Mesenchymal stem cell (in vitro differentiated cells and primary cell): ENCODE results near the gene IGF2R.

Experiments used
- DNase-seq: peaks from one replicate; pipeline ENCODE4 v3.0.0-alpha.2; 2013
- H2AFZ ChIP-seq: one replicate; pipeline ENCODE4 v1.6.1; 2013; ENCODE audit warnings: low read depth, mild to moderate bottlenecking, control low read depth, inconsistent platforms, low read length, moderate library complexity
- H2AK5ac ChIP-seq: 2 replicates; pipeline ENCODE4 v1.6.1; 2013; ENCODE audit warnings: low read length, moderate library complexity, mild to moderate bottlenecking, inconsistent platforms; ENCODE audit not compliant: severe bottlenecking
- H2BK120ac ChIP-seq: one replicate; pipeline ENCODE4 v1.6.1; 2013; ENCODE audit warnings: low read depth, mild to moderate bottlenecking, inconsistent platforms, low read length, moderate library complexity
- H2BK12ac ChIP-seq, 2 experiments: one replicate each; pipeline ENCODE4 v1.6.1; 2013; ENCODE audit warnings: inconsistent platforms in 2 of 2, low read length in 2 of 2, mild to moderate bottlenecking in 2 of 2, moderate library complexity in 2 of 2, control low read depth in 1 of 2
- H2BK15ac ChIP-seq: one replicate; pipeline ENCODE4 v1.6.1; 2013; ENCODE audit warnings: mild to moderate bottlenecking, low read depth, inconsistent platforms; ENCODE audit not compliant: poor library complexity, severe bottlenecking
- H2BK5ac ChIP-seq: 2 replicates; pipeline ENCODE4 v1.6.1; 2013; ENCODE audit warnings: low read depth, mild to moderate bottlenecking, low read length, control low read depth, inconsistent platforms; ENCODE audit not compliant: poor library complexity, severe bottlenecking
- H3K14ac ChIP-seq, 2 experiments: one replicate each; pipeline ENCODE4 v1.6.1; 2013; ENCODE audit warnings: inconsistent platforms in 2 of 2, low read length in 2 of 2, control low read depth in 1 of 2, mild to moderate bottlenecking in 1 of 2, moderate library complexity in 1 of 2
- H3K18ac ChIP-seq, 2 experiments: one replicate each; pipeline ENCODE4 v1.6.1; 2013; ENCODE audit warnings: inconsistent platforms in 2 of 2, low read length in 2 of 2, control low read depth in 1 of 2, low read depth in 1 of 2, mild to moderate bottlenecking in 1 of 2
- H3K23ac ChIP-seq, 2 experiments: one replicate each; pipeline ENCODE4 v1.6.1; 2013; ENCODE audit warnings: inconsistent platforms in 2 of 2, low read length in 2 of 2, mild to moderate bottlenecking in 2 of 2, moderate library complexity in 2 of 2, control low read depth in 1 of 2
- H3K27ac ChIP-seq: 2 replicates; pipeline ENCODE4 v1.5.1; 2013; ENCODE audit warnings: mild to moderate bottlenecking, moderate library complexity, low read length, control low read depth, inconsistent platforms; ENCODE audit not compliant: poor library complexity, severe bottlenecking
- H3K27me3 ChIP-seq, 2 experiments: 2 replicates each; pipeline versions ENCODE4 v1.6.1 to v1.7.0; 2013; ENCODE audit warnings: low read length in 2 of 2, mild to moderate bottlenecking in 2 of 2, moderate library complexity in 2 of 2, control low read depth in 1 of 2, inconsistent platforms in 1 of 2; ENCODE audit not compliant: control insufficient read depth in 1 of 2, insufficient read depth in 1 of 2
- H3K36me3 ChIP-seq, 2 experiments: 2 replicates each; pipeline versions ENCODE4 v1.6.1 to v1.7.0; 2013; ENCODE audit warnings: low read length in 2 of 2, control low read depth in 1 of 2, inconsistent platforms in 1 of 2, low read depth in 1 of 2, mild to moderate bottlenecking in 1 of 2; ENCODE audit not compliant: insufficient read depth in 2 of 2, control insufficient read depth in 1 of 2
- H3K4ac ChIP-seq, 2 experiments: one replicate each; pipeline ENCODE4 v1.6.1; 2013; ENCODE audit warnings: inconsistent platforms in 2 of 2, low read length in 2 of 2, mild to moderate bottlenecking in 2 of 2, moderate library complexity in 2 of 2, control low read depth in 1 of 2, low read depth in 1 of 2
- H3K4me1 ChIP-seq: 2 replicates; pipeline ENCODE4 v1.6.1; 2013; ENCODE audit warnings: low read depth, low read length, control low read depth; ENCODE audit not compliant: control insufficient read depth, insufficient read depth
- H3K4me2 ChIP-seq: 2 replicates; pipeline ENCODE4 v1.6.1; 2013; ENCODE audit warnings: low read length, mild to moderate bottlenecking, inconsistent platforms; ENCODE audit not compliant: poor library complexity, severe bottlenecking
- H3K4me3 ChIP-seq, 2 experiments: 2 replicates each; pipeline versions ENCODE4 v1.5.1 to v1.7.0; 2013; ENCODE audit warnings: low read length in 2 of 2, mild to moderate bottlenecking in 2 of 2, control low read depth in 1 of 2, low read depth in 1 of 2; ENCODE audit not compliant: insufficient read depth in 1 of 2
- H3K79me1 ChIP-seq: replicated peaks from 2 replicates; pipeline ENCODE4 v1.6.1; 2013; ENCODE audit warnings: mild to moderate bottlenecking, control low read depth, low read length, inconsistent platforms; ENCODE audit not compliant: poor library complexity, severe bottlenecking
- H3K9ac ChIP-seq: 2 replicates; pipeline ENCODE4 v1.7.0; 2013; ENCODE audit warnings: mild to moderate bottlenecking, low read length, moderate library complexity
- H3K9me3 ChIP-seq: 2 replicates; pipeline ENCODE4 v1.7.0; 2013; ENCODE audit warnings: mild to moderate bottlenecking, low read length; ENCODE audit not compliant: control insufficient read depth
- H4K8ac ChIP-seq: one replicate; pipeline ENCODE4 v1.6.1; 2013; ENCODE audit warnings: inconsistent platforms, mild to moderate bottlenecking, low read length, moderate library complexity
- H4K91ac ChIP-seq: one replicate; pipeline ENCODE4 v1.6.1; 2013; ENCODE audit warnings: mild to moderate bottlenecking, low read length, inconsistent platforms
- WGBS: methylation state at CpG from one replicate; pipeline ENCODE4 v1.1.7; 2013; ENCODE audit warnings: mixed read lengths; 5-methylcytosine and 5-hydroxymethylcytosine counted together

Gene IGF2R

GRCh38 chr6:160035693-160036330 is 66.9 kb downstream of the IGF2R start:
- WGBS: 96% methylated on average over 12 of the region's 12 CpGs
- Histone ChIP-seq H3K27me3 (no peaks in the 10 kb centered on the region), H3K14ac (no peak overlapping the region), H3K9me3 (no peaks in the 10 kb centered on the region), H2BK12ac (no peak overlapping the region), H3K23ac (no peak overlapping the region), H3K4ac (no peak overlapping the region), H2BK15ac (no peak overlapping the region), H2AFZ (no peak overlapping the region), H4K8ac (no peak overlapping the region), H4K91ac (no peak overlapping the region), H3K4me2 (no peak overlapping the region), H2AK5ac (no peak overlapping the region), H2BK5ac (no peak overlapping the region), H2BK120ac (no peak overlapping the region), H3K18ac (no peak overlapping the region), H3K9ac (peak overlapping the region; percentile 66), H3K27ac (no peak overlapping the region), H3K79me1 (peaks cover 52% of the 10 kb centered on the region), H3K4me1 (peaks cover 5% of the 10 kb centered on the region), H3K4me3 (peak overlapping the region in 1 of 2 experiments; percentile 34), H3K36me3 (peaks cover 44 to 70% of the 10 kb centered on the region in 2 experiments)
- no peak for DNase-seq

- H3K4ac ChIP-seq: no peak overlapping the region
- H3K4me3 ChIP-seq: peak overlapping the region in 1 of 2 experiments; percentile 34
- no peak overlapping the region for H3K18ac ChIP-seq
- no peaks in the 10 kb centered on the region for H3K27me3 ChIP-seq
- H3K36me3 ChIP-seq: peaks cover 49 to 71% of the 10 kb centered on the region in 2 experiments
- no peak overlapping the region for H3K14ac ChIP-seq
- H2BK120ac ChIP-seq: no peak overlapping the region
- no peak overlapping the region for H2BK5ac ChIP-seq
- no peak overlapping the region for H3K4me2 ChIP-seq
- no peak for DNase-seq
- no peak overlapping the region for H2BK12ac ChIP-seq
- H3K23ac ChIP-seq: no peak overlapping the region
- peaks cover 7% of the 10 kb centered on the region for H3K4me1 ChIP-seq
- H4K8ac ChIP-seq: no peak overlapping the region
- no peak overlapping the region for H3K27ac ChIP-seq
- peaks cover 53% of the 10 kb centered on the region for H3K79me1 ChIP-seq
- peak overlapping the region; percentile 66 for H3K9ac ChIP-seq
- H4K91ac ChIP-seq: no peak overlapping the region
- no peaks in the 10 kb centered on the region for H3K9me3 ChIP-seq
- WGBS: over 99% methylated on average over 5 of the region's 6 CpGs
- H2BK15ac ChIP-seq: no peak overlapping the region
- H2AK5ac ChIP-seq: no peak overlapping the region
- no peak overlapping the region for H2AFZ ChIP-seq
Measured at GRCh38 chr6:160036331-160036695, 67.4 kb downstream of the IGF2R start.

- no peak for DNase-seq
- H3K23ac ChIP-seq: no peak overlapping the region
- WGBS: 96% methylated on average over 4 of the region's 4 CpGs
- no peak overlapping the region for H3K14ac ChIP-seq
- H3K4me3 ChIP-seq: peak overlapping the region in 1 of 2 experiments; percentile 34
- peaks cover 49% of the 10 kb centered on the region for H3K79me1 ChIP-seq
- H2AFZ ChIP-seq: no peak overlapping the region
- H3K4me2 ChIP-seq: no peak overlapping the region
- no peak overlapping the region for H2BK15ac ChIP-seq
- no peak overlapping the region for H4K91ac ChIP-seq
- H4K8ac ChIP-seq: no peak overlapping the region
- no peaks in the 10 kb centered on the region for H3K27me3 ChIP-seq
- H3K18ac ChIP-seq: no peak overlapping the region
- H2BK5ac ChIP-seq: no peak overlapping the region
- H3K4me1 ChIP-seq: peaks cover 9% of the 10 kb centered on the region
- no peak overlapping the region for H2BK120ac ChIP-seq
- no peak overlapping the region for H2AK5ac ChIP-seq
- H2BK12ac ChIP-seq: no peak overlapping the region
- H3K36me3 ChIP-seq: peaks cover 49 to 70% of the 10 kb centered on the region in 2 experiments
- H3K27ac ChIP-seq: no peak overlapping the region
- no peaks in the 10 kb centered on the region for H3K9me3 ChIP-seq
- peak overlapping the region; percentile 75 for H3K9ac ChIP-seq
- no peak overlapping the region for H3K4ac ChIP-seq
Measured at GRCh38 chr6:160036790-160037206, 67.9 kb downstream of the IGF2R start.

- Histone ChIP-seq H4K8ac (no peak overlapping the region), H2BK12ac (no peak overlapping the region), H3K9ac (no peak overlapping the region)
Measured at GRCh38 chr6:160038479-160038878, 69.6 kb downstream of the IGF2R start.

More at GRCh38 chr6:160038479-160038878, 69.6 kb downstream of the IGF2R start:
- Histone ChIP-seq H3K36me3 (peaks cover 45 to 61% of the 10 kb centered on the region in 2 experiments), H2AFZ (no peak overlapping the region), H3K4me2 (no peak overlapping the region), H3K14ac (no peak overlapping the region), H3K4ac (no peak overlapping the region), H4K91ac (no peak overlapping the region), H3K27me3 (no peaks in the 10 kb centered on the region), H3K4me1 (peaks cover 14% of the 10 kb centered on the region), H3K9me3 (no peaks in the 10 kb centered on the region), H3K79me1 (peaks cover 40% of the 10 kb centered on the region), H3K23ac (no peak overlapping the region), H3K4me3 (no peak overlapping the region), H3K27ac (no peak overlapping the region), H3K18ac (no peak overlapping the region), H2BK5ac (no peak overlapping the region), H2BK15ac (no peak overlapping the region), H2AK5ac (no peak overlapping the region), H2BK120ac (no peak overlapping the region)
- WGBS: 97% methylated on average over 4 of the region's 8 CpGs
- no peak for DNase-seq
